Measurements from ENCODE around the gene DCAF11.
A peak's percentile ranks its signal among the peaks of the same experiment; 100 is the strongest.

Gene DCAF11

DNA sequence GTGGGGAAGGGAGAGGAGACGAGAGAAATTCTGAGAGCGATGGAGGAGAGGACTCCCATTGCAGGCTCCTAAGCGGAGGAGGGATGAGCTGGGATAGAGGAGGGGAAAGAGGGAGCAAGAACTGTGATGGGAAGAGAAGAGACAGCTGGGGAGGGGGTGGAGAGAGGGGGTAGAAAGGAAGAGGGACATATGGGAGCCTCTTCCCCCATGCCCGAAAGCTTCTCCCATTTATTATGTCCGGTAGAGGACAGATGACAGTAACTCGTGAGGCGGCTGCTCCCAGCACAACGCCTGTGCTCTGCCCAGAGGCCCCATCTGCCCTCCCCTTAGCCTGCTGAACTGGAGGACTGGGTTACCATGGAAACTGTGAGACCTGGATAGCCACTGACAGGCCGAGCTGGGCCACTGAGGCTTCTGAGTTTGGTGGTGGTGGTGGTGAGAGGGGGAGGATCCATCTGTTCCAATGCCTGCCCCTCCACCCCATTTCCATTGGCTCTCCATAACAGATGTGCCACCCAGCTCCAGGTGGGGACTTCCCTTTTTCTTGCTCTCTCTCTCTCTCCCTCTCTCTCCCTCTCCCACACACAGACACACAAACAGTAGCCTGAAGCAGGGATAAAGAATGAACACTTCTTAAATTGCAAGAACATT is 35.0 kb upstream of the DCAF11 start:
- no peak for DNase-seq (ENCODE audit: low read depth in 2 of 2)

DNA sequence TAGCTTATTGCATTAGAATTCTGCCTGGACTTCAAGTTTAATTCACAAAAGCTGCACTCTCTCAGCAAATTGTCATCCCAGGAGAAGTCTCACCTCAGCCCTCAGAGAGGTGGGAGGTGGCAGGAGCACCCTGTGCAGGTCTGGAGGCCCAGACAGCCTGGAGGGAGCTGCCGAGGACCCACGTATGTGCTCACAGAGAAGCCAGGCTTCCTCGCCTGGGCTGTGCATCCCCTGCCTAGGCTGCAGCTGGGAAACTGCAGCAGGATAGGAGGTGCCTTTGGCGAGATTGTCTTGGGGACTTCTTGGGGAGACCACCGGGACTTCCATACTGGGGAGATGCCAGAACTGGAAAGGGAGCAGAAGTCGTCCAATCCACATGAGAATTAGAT is 34.4 kb upstream of the DCAF11 start:
- no peak for DNase-seq (ENCODE audit: low read depth in 2 of 2)

DNA sequence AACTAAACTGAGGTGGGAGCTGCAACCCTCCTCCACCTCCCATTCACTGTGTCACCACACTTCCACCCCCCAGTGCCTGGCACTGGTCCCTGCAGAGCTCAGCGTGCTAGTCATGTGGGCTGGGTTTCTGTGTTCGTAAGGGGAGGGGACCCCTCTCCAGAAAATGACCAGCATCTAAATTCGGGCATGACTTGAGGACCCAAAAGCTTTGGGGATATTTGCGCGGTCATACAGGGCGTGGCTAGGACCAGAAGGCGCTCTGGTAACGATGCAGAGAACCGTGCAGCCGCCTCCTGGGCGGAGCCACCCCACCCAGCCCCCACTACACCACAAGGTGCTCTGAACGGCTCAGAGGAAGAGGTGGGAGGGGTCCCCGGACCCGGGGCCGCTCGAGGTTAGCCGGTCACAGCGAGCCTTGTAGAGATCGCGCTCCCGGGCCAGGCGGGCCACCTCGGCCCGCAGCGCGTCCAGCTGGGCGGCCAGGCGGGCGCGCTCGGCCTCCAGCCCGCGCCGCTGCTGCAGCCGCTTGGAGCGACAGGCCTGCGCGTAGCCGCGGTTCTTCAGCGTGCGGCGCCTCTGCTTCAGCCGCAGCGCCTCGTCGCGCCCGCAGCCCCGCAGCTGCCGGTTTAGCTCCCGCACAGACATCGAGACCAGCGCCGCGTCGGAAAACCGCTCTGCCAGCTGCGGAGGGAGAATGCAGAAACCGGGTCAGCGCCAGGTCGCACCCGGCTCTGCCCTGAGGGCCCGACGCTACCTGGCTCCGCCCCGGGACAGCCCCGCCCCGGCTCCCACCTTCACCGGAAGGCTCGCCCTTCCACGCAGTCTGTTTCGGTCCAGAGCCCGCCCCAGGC is 33.5 kb upstream of the DCAF11 start:
- peak in 1 of 2 donors; percentile 42 for DNase-seq (ENCODE audit: low read depth in 2 of 2)

DNA sequence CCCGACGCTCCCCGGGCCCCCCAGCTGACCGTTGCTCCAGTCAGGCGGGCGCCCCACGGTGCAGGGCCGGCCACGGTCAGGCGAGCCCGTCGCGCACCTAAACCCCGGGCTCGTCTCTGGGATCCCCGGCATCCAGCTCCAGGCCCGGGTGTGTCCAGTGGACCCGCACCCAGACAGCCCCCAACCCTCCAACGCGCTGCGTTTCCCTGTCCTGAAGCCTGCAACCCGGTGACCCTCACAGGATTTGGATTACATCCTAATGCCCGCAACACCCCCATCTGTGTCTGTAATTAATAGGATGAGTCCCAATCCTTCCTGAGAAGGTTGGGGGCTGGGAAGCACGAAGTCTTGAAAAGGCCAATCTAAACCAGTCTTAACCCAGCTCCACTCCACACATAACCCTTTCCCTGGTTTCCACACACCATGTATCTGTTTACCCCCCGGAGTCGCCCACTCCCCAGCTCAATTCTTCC is 32.8 kb upstream of the DCAF11 start:
- DNase-seq (ENCODE audit: low read depth in 2 of 2) = no peak

DNA sequence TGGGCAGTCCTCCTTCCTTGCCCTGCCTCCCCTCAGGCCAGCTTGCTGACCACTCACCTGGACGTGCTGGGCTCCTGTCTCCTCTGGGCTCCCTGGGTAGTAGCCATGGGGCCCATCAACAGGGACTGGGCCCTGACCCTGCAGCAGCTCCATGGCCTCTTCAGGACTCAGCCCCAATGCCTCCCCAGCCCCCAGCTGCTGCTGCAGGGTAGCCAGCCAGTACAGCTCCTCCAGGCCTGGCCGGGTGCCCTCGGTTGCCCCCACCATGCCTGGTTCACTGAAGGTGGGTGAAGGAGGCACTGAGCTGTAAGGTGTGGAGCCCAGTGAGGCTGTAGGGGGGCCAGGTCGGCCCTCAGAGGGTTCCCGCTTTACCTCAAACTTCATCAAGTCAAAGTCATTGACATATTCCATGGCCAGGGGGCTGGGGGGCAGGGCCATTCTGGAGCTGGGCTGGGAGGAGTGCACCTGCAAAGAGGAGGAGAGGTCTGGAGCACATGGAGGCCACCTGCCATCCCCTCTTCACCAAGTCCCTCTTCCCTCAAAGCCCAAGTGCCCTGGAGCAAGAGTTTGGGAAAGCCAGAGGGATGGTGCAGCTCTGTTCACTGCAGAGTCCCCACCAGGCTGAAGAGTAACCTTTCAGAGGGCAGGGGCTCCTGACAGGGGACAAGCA is 32.0 kb upstream of the DCAF11 start:
- DNase-seq (ENCODE audit: low read depth in 2 of 2) = no peak

DNA sequence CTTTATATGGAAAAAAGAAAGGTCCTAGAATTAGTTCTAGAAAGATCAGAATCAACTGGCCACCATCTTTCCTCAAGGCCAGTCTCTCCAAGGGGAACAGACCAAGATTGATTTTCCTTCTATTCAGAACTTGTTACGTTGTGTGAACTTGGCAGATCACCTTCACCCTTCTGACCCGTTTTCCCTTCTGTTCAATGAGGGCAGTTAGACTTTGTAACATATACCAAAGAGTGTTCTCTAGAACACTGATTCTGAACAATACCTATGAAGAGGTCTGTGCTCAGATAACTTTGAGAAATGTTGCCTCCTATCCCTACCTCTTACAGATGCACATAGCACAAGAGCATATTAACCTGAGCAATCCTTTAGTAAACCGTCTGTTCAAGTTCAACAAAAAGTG is 31.1 kb upstream of the DCAF11 start:
- DNase-seq (ENCODE audit: low read depth in 2 of 2) = no peak

DNA sequence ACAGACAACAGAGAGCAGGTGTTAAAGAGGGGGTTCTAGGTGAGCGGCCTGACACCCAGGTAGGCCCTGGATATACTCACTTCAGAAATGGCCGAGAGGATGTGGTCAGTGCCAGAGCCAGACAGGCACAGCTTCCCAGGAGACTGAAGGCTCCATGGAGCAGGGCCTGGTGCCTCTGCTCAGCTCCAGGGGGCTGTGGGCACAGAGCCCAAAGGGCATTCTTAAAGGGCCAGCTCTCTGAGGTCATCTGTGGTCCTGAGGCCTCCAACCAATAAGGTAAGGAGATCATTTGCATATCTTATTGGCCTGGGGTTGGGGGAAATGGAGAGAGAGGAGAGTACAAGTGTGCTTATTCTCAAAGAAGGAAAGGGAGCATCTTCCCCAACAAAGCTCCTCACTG is 30.1 kb upstream of the DCAF11 start:
- no peak for DNase-seq (ENCODE audit: low read depth in 2 of 2)

DNA sequence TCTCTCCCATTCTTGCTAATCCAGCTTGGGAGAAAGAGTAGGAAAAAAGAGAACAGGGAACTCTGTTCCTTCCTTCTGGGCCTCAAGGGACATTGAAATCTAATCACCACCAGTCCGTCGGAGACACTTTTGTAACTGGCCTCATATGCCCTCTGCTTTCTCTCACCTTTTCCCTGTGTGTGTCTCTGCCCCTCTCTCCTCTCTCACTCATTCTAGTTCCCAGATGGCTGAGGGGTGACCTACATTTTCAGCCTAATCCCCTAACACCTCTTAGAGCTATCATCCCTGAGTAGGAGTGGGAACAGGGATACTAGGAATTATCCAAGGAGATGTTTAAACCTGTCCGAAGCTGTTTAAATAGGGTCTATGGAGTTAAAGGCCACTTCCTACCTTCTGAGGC is 29.4 kb upstream of the DCAF11 start:
- DNase-seq (ENCODE audit: low read depth in 2 of 2) = no peak

DNA sequence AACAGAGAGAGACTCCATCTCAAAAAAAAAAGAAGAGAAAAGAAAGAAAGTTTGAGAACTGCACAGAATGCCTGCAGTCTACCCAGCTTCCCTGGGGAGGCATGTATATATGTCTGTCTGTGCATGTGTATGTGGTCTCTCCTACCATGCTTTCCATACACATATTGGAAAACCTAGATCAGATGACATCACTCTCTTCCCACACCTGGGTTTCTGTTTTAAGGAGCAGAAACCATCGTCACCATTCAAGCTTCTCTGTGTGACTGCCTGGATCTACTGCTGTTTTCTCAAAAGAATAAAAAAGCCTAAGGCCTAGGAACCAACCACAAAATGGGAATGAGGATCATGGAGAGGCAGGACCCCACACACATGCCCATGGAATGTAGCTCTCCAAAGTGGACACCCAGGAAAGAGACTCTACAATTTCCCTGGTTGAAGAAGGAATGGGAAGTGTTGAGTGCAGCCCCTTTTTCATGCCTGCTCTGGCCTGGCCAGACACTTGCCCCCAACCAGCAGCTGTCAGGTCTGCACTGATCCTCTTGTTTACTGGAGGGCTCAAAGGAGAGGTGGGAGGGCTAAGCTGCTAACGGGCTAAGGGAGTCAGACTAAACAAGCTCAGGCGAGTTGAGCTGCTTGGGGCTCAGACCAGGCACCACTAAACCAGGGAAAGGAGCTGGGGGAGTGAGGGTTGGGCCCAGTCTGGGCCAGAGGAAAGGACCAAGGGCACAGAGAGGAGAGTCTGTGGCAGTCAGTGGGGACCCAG is 28.2 kb upstream of the DCAF11 start:
- no peak for DNase-seq (ENCODE audit: low read depth in 2 of 2)

DNA sequence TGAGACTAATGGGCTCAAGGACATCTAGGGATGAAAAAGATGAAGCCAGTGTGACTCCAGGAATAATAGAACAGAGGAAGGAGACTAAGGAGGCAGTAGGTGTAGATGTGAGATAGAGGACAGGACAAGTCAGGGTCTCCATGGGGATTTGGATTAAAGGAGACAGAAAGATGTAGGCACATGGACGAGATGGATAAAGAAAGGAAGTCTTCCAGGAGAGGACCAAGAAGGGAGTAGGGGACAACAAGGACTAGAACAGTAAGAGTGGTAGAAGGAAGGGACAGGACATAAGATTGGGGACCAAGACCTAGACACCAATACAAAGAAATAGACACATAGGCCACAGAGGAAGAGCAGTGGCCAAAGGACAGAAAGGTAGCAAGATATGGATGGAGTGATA is 27.6 kb upstream of the DCAF11 start:
- no peak for DNase-seq (ENCODE audit: low read depth in 2 of 2)

DNA sequence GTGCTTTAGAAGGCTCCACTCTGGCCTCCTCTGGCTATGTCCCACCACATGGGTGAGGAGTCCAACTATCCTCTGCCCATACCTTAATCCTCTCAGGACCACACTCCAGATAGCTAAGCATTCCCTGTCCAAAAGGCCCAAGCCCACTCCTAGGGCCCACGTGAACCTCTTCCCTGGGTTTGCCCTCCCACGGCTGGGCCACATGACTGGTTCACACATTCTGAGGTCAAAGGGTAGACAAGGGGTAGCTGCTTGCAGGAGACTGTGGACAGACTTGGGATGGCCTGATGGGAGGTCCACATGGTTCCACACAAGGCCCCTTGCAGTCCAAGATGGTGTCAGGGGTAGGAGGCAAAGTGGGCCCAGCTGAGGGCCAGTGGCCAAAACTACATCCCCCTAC is 26.5 kb upstream of the DCAF11 start:
- DNase-seq (ENCODE audit: low read depth in 2 of 2) = no peak

DNA sequence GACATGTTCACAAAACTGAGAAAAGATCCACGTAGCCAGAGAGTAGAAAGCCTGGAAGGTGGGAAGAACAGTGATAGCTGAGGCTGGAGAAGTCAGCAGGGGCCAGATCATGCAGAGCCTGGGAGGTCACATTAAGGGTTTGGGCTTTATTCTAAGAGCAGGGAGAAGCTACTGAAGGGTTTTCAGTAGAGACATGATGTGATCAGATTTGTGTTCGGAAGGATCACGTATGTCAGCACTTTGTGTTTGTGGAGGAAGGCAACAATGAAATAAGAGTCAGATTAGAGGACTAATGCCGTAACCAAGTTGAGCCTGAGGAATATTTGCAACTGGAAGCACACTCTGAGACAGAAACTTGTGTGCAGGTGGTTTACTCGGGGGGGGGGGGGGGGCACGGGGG is 24.7 kb upstream of the DCAF11 start:
- no peak for DNase-seq (ENCODE audit: low read depth in 2 of 2)

DNA sequence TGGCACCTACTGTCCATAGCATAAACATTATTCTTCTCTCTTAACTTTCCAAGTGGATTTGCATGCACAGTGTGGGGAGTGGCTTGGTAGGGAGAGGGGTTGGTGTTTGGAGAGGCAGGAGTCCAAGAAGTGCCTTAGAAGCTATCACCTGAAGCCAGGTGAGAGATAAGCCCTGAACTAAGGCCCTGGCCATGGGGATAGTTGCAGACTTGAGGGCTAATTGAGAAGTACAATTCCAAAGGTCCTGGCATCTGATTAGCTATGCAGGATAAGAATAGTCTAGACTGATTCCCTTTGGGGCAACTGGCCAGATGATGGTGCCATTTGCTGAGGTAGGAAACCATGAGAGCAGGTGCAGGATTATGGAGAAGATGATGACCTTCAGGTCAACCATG is 22.5 kb upstream of the DCAF11 start:
- DNase-seq (ENCODE audit: low read depth in 2 of 2) = no peak

DNA sequence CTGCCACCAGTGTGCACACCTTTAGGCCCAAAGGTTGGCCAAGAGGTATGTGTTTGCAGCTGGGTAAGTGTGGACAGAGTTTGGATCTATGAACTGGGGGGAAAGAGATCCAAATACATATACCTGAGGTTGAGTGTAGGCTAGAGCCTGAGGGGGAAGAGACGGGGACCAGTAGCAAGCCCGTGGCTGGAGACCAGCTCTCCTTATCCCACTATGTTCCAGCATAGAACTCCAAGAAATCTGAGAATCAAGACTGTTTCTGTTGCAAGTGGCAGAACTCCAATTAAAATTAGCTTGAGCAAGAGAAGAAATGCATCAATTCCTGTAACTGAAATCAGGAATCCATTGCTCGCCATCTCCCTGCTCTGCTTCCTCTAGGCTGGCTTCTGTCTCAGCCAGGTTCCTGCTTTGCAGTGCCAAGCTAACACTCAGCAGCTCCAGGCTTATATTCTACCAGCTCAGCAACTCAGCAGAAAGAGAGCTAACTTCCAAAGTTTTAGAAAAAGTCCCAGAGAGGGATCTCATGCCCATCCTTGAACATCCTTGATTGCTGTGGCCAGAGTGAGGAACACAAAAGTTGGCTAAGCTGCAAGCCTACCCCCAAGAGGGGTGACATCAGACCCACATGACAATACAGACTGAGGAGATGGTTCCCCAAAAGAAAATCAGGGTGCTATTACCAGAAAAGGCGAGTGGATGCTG is 21.9 kb upstream of the DCAF11 start:
- DNase-seq (ENCODE audit: low read depth in 2 of 2) = no peak

DNA sequence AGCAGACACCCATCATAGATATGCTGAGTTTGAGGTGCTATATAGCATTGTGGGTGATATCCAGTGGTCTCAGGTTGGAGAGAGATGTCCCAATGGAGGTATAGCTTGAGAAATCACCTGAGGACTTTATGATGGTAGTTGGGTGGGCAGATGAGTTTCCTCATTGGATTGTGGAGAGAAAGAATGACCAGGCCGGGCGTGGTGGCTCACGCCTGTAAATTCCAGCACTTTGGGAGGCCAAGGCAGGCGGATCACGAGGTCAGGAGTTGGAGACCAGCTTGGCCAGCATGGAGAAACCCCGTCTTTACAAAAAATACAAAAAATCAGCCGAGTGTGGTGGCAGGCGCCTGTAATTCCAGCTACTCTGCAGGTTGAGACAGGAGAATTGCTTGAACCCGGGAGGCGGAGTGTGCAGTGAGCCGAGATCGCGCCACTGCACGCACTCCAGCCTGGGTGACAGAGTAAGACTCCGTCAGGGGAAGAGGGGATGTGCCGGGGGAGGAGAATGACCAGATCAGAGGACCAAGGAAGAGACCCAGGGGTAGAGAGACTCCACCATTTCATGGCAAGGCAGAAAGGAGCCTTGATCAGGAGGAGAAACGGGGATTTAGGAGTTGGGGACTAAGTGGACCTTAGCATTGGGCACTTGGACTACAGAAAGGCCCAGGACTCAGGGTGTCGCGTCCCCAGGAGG is 21.2 kb upstream of the DCAF11 start:
- DNase-seq (ENCODE audit: low read depth in 2 of 2) = no peak

DNA sequence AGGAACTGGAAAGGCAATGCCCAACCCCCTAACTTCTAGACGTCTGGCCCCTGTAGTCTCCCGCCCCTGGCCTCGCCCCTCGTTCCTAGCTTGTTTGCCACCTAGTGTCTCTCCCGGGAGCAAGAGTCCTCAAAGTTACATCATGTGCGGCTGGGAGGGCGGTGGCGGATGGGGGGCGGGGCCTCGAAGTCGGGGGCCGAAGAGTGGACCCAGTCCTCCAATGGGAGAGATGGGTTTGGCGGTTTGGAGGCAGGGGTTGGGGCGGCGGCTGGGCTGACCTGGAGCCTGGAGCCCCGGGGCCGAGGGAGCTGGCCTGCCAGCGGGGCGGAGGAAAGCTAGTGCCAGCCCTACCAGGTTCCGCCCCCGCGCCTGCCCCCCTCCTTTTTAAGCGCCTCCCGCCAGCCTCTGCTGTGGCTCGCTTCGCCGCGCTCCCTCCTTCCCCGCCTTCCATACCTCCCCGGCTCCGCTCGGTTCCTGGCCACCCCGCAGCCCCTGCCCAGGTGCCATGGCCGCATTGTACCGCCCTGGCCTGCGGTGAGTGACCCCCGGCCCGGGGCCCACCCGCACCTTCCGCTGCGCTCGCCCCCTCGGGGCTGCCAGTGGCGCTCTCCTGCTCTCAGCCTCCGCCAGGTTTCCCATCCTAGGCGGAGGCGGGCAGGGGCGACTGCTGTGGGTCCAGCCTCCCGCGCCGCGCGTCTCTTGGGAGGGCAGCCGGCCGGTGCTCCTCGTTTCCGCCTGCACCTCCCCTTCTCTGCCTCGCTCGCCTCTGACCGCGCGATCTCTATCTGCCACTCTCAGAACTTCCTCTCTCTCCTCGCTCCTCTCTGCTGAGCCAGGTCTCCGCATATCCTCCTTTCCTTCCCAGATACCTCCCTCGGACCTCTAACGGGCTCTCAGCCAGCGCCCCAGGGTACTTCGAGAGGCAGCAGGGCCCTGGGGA is 20.4 kb upstream of the DCAF11 start, which contains the start of gene PCK2:
Gene PCK2, plus strand, starts transcription at position 411 of the 940 bp plus-strand sequence. Its CDS starts 95 bp downstream, at position 506.
- peak; percentile 71 to 75 for DNase-seq (ENCODE audit: low read depth in 2 of 2)

DNA sequence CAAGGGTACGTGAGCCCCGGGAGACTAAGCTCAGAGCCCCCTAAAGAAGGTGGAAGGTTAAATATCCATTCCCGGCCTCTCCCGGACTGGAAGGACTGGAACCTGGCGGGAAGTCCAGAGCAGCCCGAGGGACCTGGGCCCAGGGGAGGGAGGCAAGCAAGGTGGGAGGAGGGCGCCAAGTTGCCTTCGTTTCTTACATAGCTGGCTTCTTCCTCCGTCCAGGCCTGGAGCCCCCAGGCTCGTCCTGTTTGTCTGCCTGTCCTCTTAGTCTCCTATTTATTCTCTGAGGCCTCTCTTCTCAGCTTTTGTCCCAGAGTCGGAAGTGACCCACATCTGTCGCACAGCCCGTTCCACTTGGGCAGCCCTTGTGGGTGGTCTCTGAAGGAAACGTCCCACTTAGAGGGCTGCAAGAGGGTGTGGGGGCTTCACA is 19.7 kb upstream of the DCAF11 start:
- DNase-seq (ENCODE audit: low read depth in 2 of 2) = no peak

DNA sequence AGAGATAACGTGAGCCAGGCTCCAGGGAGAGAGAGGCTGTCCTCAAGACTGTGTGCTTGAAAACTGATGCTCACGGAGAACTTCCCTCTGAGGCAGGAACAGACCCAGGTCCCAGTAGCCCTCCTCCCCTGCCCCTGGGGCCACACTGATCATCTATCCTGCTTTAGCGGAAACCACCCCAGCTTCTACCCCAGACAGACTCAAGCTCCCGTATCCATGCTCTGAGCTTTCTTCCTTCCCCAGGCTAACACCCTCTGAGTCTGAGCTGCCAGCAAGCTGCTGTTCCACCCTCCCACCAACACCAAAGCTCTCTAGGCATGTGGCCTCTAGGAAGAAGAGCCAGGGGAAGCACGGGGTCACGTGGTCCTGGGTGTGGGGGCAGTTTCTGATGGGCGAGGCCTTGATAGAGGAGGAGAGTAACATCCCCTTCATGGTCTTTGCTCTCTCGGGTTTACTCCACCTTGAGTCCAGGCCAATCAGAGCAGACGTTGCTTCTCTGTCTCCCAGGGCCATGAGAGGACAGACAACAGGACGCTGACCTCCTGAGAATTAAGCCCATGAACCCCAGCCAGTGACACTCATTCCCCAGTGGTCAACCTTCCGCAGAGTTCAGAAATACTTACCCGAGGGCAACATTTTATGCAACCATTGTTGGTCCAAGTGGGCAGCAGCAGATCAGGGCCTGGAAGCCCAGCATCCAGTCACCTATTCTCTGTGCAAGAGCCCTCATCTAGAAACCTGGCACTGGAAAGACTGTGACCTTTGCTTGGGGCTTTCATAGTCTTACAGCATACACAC is 19.1 kb upstream of the DCAF11 start:
- peak in 1 of 2 donors; percentile 46 for DNase-seq (ENCODE audit: low read depth in 2 of 2)

Measured in stimulated activated CD8-positive, alpha-beta memory T cell treated with anti-CD3 and anti-CD28 coated beads, Interleukin-15, amount 100 ng/mL, for 4 hours (primary cell).